IMR-90 (cell line): ENCODE data around the gene ITPK1. TPM values are rescaled to one million over a fixed set of nuclear protein-coding genes. Genes with fewer than 3 reads are reported as not detected.

ENCODE experiments used
- ATAC-seq: fragments of 200-7000 bp; cut with Tn5 transposase; 2 replicates; pipeline ENCODE4 v1.9.1; 2020; ENCODE audit warnings: low read depth, mild to moderate bottlenecking, moderate library complexity
- BruUV-seq: library from RNA; stranded (reverse); fragments of 400-500 nt; replicated peaks from 2 replicates; lab custom pipeline; 2021; lab: Mats Ljungman, UMichigan
- CTCF ChIA-PET: fragments of 300-600 bp; formaldehyde crosslinking; extraction: SDS; loops from one replicate; lab custom pipeline; 2021; ENCODE audit warnings: antibody characterized with exemption; lab: Yijun Ruan, JAX
- POLR2A ChIA-PET: fragments of 300-600 bp; sonication (Branson Sonifier 250); formaldehyde crosslinking; loops from one replicate; lab custom pipeline; 2022; ENCODE audit warnings: antibody characterized with exemption; ENCODE audit not compliant: unreplicated experiment; lab: Charles Lee
- DNase-seq: peaks from one replicate; pipeline ENCODE4 v3.0.0; 2013
- H2AFZ ChIP-seq: replicated peaks from 2 replicates; pipeline ENCODE3; 2013; ENCODE audit warnings: low read length, mild to moderate bottlenecking; ENCODE audit not compliant: poor library complexity
- H2AK5ac ChIP-seq: 2 replicates; pipeline ENCODE4 v1.6.1; 2013; ENCODE audit warnings: low read depth, low read length, inconsistent platforms
- H2AK9ac ChIP-seq: replicated peaks from 2 replicates; pipeline ENCODE3; 2013; ENCODE audit warnings: mild to moderate bottlenecking, low read depth, low read length, moderate library complexity; ENCODE audit not compliant: poor library complexity
- H2BK120ac ChIP-seq: 2 replicates; pipeline ENCODE4 v1.6.1; 2013; ENCODE audit warnings: low read depth, low read length, inconsistent platforms
- H2BK15ac ChIP-seq: 3 replicates; pipeline ENCODE4 v1.6.1; 2013; ENCODE audit warnings: low read depth, low read length, inconsistent platforms
- H2BK20ac ChIP-seq: 2 replicates; pipeline ENCODE4 v1.6.1; 2013; ENCODE audit warnings: low read depth, mild to moderate bottlenecking, inconsistent platforms, low read length, moderate library complexity
- H2BK5ac ChIP-seq: 2 replicates; pipeline ENCODE4 v1.6.1; 2013; ENCODE audit warnings: mild to moderate bottlenecking, low read depth, low read length, inconsistent platforms; ENCODE audit not compliant: poor library complexity, severe bottlenecking
- H3K14ac ChIP-seq: replicated peaks from 2 replicates; pipeline ENCODE4 v1.6.1; 2013; ENCODE audit warnings: low read depth, low read length, inconsistent platforms
- H3K18ac ChIP-seq: 2 replicates; pipeline ENCODE4 v1.6.1; 2013; ENCODE audit warnings: low read depth, low read length, control low read depth
- H3K23ac ChIP-seq: 2 replicates; pipeline ENCODE4 v1.6.1; 2013; ENCODE audit warnings: low read depth, low read length, inconsistent platforms
- H3K27ac ChIP-seq: 2 replicates; pipeline ENCODE4 v1.5.1; 2013; ENCODE audit warnings: mild to moderate bottlenecking, control low read depth, low read length; ENCODE audit not compliant: insufficient read depth
- H3K27me3 ChIP-seq: 2 replicates; pipeline ENCODE4 v1.6.1; 2013; ENCODE audit warnings: low read length; ENCODE audit not compliant: control insufficient read depth, insufficient read depth
- H3K36me3 ChIP-seq: 2 replicates; pipeline ENCODE4 v1.6.1; 2013; ENCODE audit warnings: low read length, mixed read lengths; ENCODE audit not compliant: control insufficient read depth, insufficient read depth
- H3K4ac ChIP-seq: 2 replicates; pipeline ENCODE4 v1.6.1; 2013; ENCODE audit warnings: low read depth, low read length, inconsistent platforms
- H3K4me1 ChIP-seq: 2 replicates; pipeline ENCODE4 v1.6.1; 2013; ENCODE audit warnings: low read length, mixed read lengths; ENCODE audit not compliant: control insufficient read depth, insufficient read depth
- H3K4me2 ChIP-seq: 2 replicates; pipeline ENCODE4 v1.6.1; 2013; ENCODE audit warnings: low read depth, mild to moderate bottlenecking, control low read depth, low read length, moderate library complexity
- H3K4me3 ChIP-seq: 2 replicates; pipeline ENCODE4 v1.5.1; 2013; ENCODE audit warnings: low read depth, mild to moderate bottlenecking, control low read depth, low read length, moderate library complexity; ENCODE audit not compliant: insufficient read depth
- H3K56ac ChIP-seq: 2 replicates; pipeline ENCODE4 v1.6.1; 2013; ENCODE audit warnings: low read length, inconsistent platforms; ENCODE audit not compliant: insufficient read depth; ENCODE audit errors: extremely low read depth
- H3K79me1 ChIP-seq, 2 experiments: 2 replicates each; pipeline ENCODE4 v1.6.1; 2013; ENCODE audit warnings: low read length in 2 of 2, inconsistent platforms in 1 of 2, low read depth in 1 of 2
- H3K9ac ChIP-seq: 2 replicates; pipeline ENCODE4 v1.6.1; 2013; ENCODE audit warnings: low read depth, low read length, control low read depth
- H3K9me1 ChIP-seq: 2 replicates; pipeline ENCODE4 v1.6.1; 2013; ENCODE audit warnings: low read length, inconsistent platforms; ENCODE audit not compliant: insufficient read depth
- H3K9me3 ChIP-seq: 2 replicates; pipeline ENCODE4 v1.6.1; 2013; ENCODE audit warnings: low read length; ENCODE audit not compliant: control insufficient read depth, insufficient read depth
- H4K20me1 ChIP-seq: 2 replicates; pipeline ENCODE4 v1.6.1; 2013; ENCODE audit warnings: low read length, inconsistent platforms; ENCODE audit not compliant: insufficient read depth
- H4K5ac ChIP-seq: 2 replicates; pipeline ENCODE4 v1.6.1; 2013; ENCODE audit warnings: mild to moderate bottlenecking, low read depth, low read length, control low read depth
- H4K8ac ChIP-seq, 2 experiments: 2 replicates each; pipeline ENCODE4 v1.6.1; 2013; ENCODE audit warnings: low read depth in 2 of 2, low read length in 2 of 2, control low read depth in 1 of 2, inconsistent platforms in 1 of 2
- H4K91ac ChIP-seq: 2 replicates; pipeline ENCODE4 v1.6.1; 2013; ENCODE audit warnings: low read depth, low read length, inconsistent platforms; ENCODE audit not compliant: insufficient read depth
- BHLHE40 ChIP-seq: fragments of 150-350 bp; IDR thresholded peaks from 2 replicates; pipeline ENCODE4 v1.6.1; 2016; ENCODE audit warnings: mild to moderate bottlenecking, low read depth, low read length
- CEBPB ChIP-seq: IDR thresholded peaks from 2 replicates; pipeline ENCODE4 v1.6.1; 2012; ENCODE audit warnings: low read depth, low read length, improper control_type of control experiment
- CHD1 ChIP-seq: IDR thresholded peaks from 2 replicates; pipeline ENCODE4 v1.6.1; 2012; ENCODE audit warnings: low read depth, low read length, improper control_type of control experiment
- FOS ChIP-seq: fragments of 150-350 bp; IDR thresholded peaks from 2 replicates; pipeline ENCODE4 v1.6.1; 2016; ENCODE audit warnings: low read depth, low read length
- MAFK ChIP-seq: IDR thresholded peaks from 2 replicates; pipeline ENCODE4 v1.6.1; 2012; ENCODE audit warnings: low read depth, low read length, improper control_type of control experiment
- MAZ ChIP-seq: IDR thresholded peaks from 2 replicates; pipeline ENCODE4 v1.6.1; 2012; ENCODE audit warnings: low read depth, mild to moderate bottlenecking, low read length, improper control_type of control experiment, moderate library complexity, borderline replicate concordance
- MXI1 ChIP-seq: IDR thresholded peaks from 2 replicates; pipeline ENCODE4 v1.6.1; 2012; ENCODE audit warnings: low read depth, mild to moderate bottlenecking, low read length, moderate library complexity, borderline replicate concordance
- NFE2L2 ChIP-seq: fragments of 150-350 bp; IDR thresholded peaks from 2 replicates; pipeline ENCODE4 v1.6.1; 2016; ENCODE audit warnings: low read depth, mild to moderate bottlenecking, low read length
- POLR2A ChIP-seq: IDR thresholded peaks from 2 replicates; pipeline ENCODE4 v1.6.1; 2012; ENCODE audit warnings: mild to moderate bottlenecking, low read depth, low read length
- RAD21 ChIP-seq: IDR thresholded peaks from 2 replicates; pipeline ENCODE4 v1.6.1; 2012; ENCODE audit warnings: low read length, improper control_type of control experiment
- RCOR1 ChIP-seq: IDR thresholded peaks from 2 replicates; pipeline ENCODE4 v1.6.1; 2012; ENCODE audit warnings: mild to moderate bottlenecking, low read length, improper control_type of control experiment; ENCODE audit not compliant: insufficient replicate concordance
- RFX5 ChIP-seq: IDR thresholded peaks from 2 replicates; pipeline ENCODE4 v1.8.0; 2012; ENCODE audit warnings: low read depth, mild to moderate bottlenecking, low read length, moderate library complexity
- SMC3 ChIP-seq: fragments of 150-350 bp; IDR thresholded peaks from 2 replicates; pipeline ENCODE4 v1.6.1; 2016; ENCODE audit warnings: low read depth, mild to moderate bottlenecking, antibody characterized with exemption, low read length, moderate library complexity
- WGBS, 2 experiments: methylation state at CpG; one replicate each; pipeline versions ENCODE4 v1.1.5 to v1.1.7; 2013; ENCODE audit warnings: missing lambda C conversion rate in 2 of 2; ENCODE audit not compliant: insufficient read length in 1 of 2; ENCODE audit errors: extremely low coverage in 2 of 2; 5-methylcytosine and 5-hydroxymethylcytosine counted together
- dilution Hi-C: fragments of 300-500 bp; cut with HindIII; formaldehyde crosslinking; loops from one replicate; pipeline ENCODE4 v1.14.3; 2018; ENCODE audit warnings: low sequenced_read_pairs; ENCODE audit not compliant: unreplicated experiment
- in situ Hi-C: fragments of 300-500 bp; cut with MboI; formaldehyde crosslinking; loops from 3 replicates; pipeline ENCODE4 v1.14.3; 2019; ENCODE audit warnings: low sequenced_read_pairs, inconsistent platforms, mixed read lengths
- intact Hi-C: fragments of 100-400 bp; cut with micrococcal nuclease; formaldehyde crosslinking; loops from 2 replicates; pipeline ENCODE4 v1.10.0; 2022
- polyA plus RNA-seq, 3 experiments: library from polyadenylated mRNA; depleted of rRNA; stranded (reverse); fragments of >200 nt; gene quantifications; 2 replicates each; pipeline ENCODE4 v1.2.3, GENCODE V29; 2012; ENCODE audit warnings: low replicate concordance in 1 of 3
- total RNA-seq: library from RNA; depleted of rRNA; stranded (reverse); fragments of >200 nt; gene quantifications from 2 replicates; pipeline ENCODE4 v1.2.3, GENCODE V29; 2012
- TF ChIP-seq, protein P1 (sequence below): fragments of 150-350 bp; IDR thresholded peaks from 2 replicates; pipeline ENCODE4 v1.6.1; 2016; ENCODE audit warnings: low read depth, mild to moderate bottlenecking, low read length, moderate library complexity, borderline replicate concordance
- TF ChIP-seq, protein P2 (sequence below): fragments of 150-350 bp; IDR thresholded peaks from 2 replicates; pipeline ENCODE4 v1.6.1; 2017; ENCODE audit warnings: mild to moderate bottlenecking, antibody characterized with exemption, low read length, low read depth
- TF ChIP-seq, protein P3 (sequence below): conservative IDR thresholded peaks from 2 replicates; pipeline ENCODE4 v1.5.1; 2012; ENCODE audit warnings: mild to moderate bottlenecking, low read depth, low read length, improper control_type of control experiment

The ITPK1 gene
- total and polyA plus RNA-seq, 2 of the 4 experiments (the other 2 are of a cell fraction): 21.7 to 26.9 TPM

DNA sequence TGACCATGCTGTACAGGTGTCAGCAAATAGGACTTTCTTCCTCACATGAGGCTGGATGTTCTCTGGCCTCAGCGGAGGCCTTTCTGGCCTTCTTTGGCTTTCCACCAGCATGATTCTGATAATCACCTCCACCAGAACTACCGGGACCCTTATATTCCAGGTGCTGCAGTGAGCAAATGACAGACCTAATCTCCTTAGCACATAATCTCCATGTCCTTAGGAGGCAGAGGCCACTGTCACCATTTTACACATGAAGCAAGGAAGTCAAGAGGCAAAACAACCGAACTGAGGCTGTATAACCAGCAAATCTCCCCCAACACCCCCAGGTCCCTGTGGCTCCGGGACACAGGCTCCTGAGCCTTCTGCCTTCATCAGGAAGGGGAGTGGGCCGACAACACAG lies 91.2 kb downstream of the ITPK1 start:
- H2AK9ac ChIP-seq: no peak overlapping the region
- no CpG with 5 or more reads among the region's 5 CpGs for WGBS, 2 experiments
- H3K23ac ChIP-seq: no peak overlapping the region
- ChIA-PET POLR2A (no interaction called here), CTCF (no interaction called here)
- H3K18ac ChIP-seq: no peak overlapping the region
- BruUV-seq: no TSS peak
- H3K56ac ChIP-seq: no peak overlapping the region
- no peaks in the 10 kb centered on the region; a peak in 1 of 4 replicates for H3K79me1 ChIP-seq
- dilution Hi-C loops (no loop called here), intact Hi-C loops (no loop called here), in situ Hi-C loops (no loop called here)
- H3K4me1 ChIP-seq: peaks cover under 1% of the 10 kb centered on the region; the same call in 1 of the 2 replicates
- H2AFZ ChIP-seq: no peak overlapping the region
- peaks cover 3% of the 10 kb centered on the region; the same call in 1 of the 2 replicates for H3K27me3 ChIP-seq
- no peaks in the 10 kb centered on the region for H3K9me3 ChIP-seq
- H3K9ac ChIP-seq: no peak overlapping the region
- ATAC-seq (no peak), DNase-seq (no peak)
- H3K27ac ChIP-seq: no peak overlapping the region
- H2BK15ac ChIP-seq: no peak overlapping the region
- no peaks in the 10 kb centered on the region for H4K20me1 ChIP-seq
- H4K8ac ChIP-seq: no peak overlapping the region
- no peak overlapping the region for H3K4me3 ChIP-seq
- H2BK5ac ChIP-seq: no peak overlapping the region
- TF ChIP-seq BHLHE40: no peak
- no peak for TF ChIP-seq RAD21
- TF ChIP-seq CEBPB: no peak
- no peak for TF ChIP-seq RCOR1
- no peak for TF ChIP-seq MXI1
- no peak for TF ChIP-seq CHD1
- TF ChIP-seq, protein P1, sequence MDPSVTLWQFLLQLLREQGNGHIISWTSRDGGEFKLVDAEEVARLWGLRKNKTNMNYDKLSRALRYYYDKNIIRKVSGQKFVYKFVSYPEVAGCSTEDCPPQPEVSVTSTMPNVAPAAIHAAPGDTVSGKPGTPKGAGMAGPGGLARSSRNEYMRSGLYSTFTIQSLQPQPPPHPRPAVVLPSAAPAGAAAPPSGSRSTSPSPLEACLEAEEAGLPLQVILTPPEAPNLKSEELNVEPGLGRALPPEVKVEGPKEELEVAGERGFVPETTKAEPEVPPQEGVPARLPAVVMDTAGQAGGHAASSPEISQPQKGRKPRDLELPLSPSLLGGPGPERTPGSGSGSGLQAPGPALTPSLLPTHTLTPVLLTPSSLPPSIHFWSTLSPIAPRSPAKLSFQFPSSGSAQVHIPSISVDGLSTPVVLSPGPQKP: no peak
- no peak for TF ChIP-seq POLR2A
- TF ChIP-seq MAFK: no peak
- TF ChIP-seq RFX5: no peak
- no peak for TF ChIP-seq MAZ
- TF ChIP-seq, protein P2, sequence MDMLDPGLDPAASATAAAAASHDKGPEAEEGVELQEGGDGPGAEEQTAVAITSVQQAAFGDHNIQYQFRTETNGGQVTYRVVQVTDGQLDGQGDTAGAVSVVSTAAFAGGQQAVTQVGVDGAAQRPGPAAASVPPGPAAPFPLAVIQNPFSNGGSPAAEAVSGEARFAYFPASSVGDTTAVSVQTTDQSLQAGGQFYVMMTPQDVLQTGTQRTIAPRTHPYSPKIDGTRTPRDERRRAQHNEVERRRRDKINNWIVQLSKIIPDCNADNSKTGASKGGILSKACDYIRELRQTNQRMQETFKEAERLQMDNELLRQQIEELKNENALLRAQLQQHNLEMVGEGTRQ: no peak
- no peak for TF ChIP-seq FOS
- TF ChIP-seq, protein P3, sequence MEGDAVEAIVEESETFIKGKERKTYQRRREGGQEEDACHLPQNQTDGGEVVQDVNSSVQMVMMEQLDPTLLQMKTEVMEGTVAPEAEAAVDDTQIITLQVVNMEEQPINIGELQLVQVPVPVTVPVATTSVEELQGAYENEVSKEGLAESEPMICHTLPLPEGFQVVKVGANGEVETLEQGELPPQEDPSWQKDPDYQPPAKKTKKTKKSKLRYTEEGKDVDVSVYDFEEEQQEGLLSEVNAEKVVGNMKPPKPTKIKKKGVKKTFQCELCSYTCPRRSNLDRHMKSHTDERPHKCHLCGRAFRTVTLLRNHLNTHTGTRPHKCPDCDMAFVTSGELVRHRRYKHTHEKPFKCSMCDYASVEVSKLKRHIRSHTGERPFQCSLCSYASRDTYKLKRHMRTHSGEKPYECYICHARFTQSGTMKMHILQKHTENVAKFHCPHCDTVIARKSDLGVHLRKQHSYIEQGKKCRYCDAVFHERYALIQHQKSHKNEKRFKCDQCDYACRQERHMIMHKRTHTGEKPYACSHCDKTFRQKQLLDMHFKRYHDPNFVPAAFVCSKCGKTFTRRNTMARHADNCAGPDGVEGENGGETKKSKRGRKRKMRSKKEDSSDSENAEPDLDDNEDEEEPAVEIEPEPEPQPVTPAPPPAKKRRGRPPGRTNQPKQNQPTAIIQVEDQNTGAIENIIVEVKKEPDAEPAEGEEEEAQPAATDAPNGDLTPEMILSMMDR: no peak
- no peak for TF ChIP-seq NFE2L2
- no peak for TF ChIP-seq SMC3
- no peaks in the 10 kb centered on the region; the same call in 1 of the 2 replicates for H3K9me1 ChIP-seq
- no peaks in the 10 kb centered on the region for H3K36me3 ChIP-seq
- H3K14ac ChIP-seq: no peak overlapping the region
- no peak overlapping the region for H3K4me2 ChIP-seq
- H4K5ac ChIP-seq: no peak overlapping the region
- no peak overlapping the region for H2BK120ac ChIP-seq
- no peak overlapping the region for H3K4ac ChIP-seq
- H2BK20ac ChIP-seq: no peak overlapping the region
- no peak overlapping the region for H4K91ac ChIP-seq
- no peak overlapping the region for H2AK5ac ChIP-seq
